NT2/D1 (cell line): ENCODE measurements around the gene SIK3.

ENCODE experiments used
- DNase-seq: peaks from one replicate; pipeline ENCODE4 v3.0.0-alpha.2; 2011; ENCODE audit warnings: low read depth, low spot score
- H3K27me3 ChIP-seq: 2 replicates; pipeline ENCODE4 v1.6.0; 2011; ENCODE audit warnings: mild to moderate bottlenecking; ENCODE audit not compliant: insufficient read length, insufficient read depth
- H3K36me3 ChIP-seq: 2 replicates; pipeline ENCODE4 v1.6.1; 2011; ENCODE audit warnings: mild to moderate bottlenecking, low read length, mixed read lengths; ENCODE audit not compliant: insufficient read depth, insufficient read length
- H3K4me1 ChIP-seq: 2 replicates; pipeline ENCODE4 v1.5.1; 2011; ENCODE audit not compliant: insufficient read depth, insufficient read length
- H3K4me3 ChIP-seq: 2 replicates; pipeline ENCODE4 v1.5.1; 2011; ENCODE audit warnings: low read depth; ENCODE audit not compliant: insufficient read length
- H3K9ac ChIP-seq: 2 replicates; pipeline ENCODE4 v1.6.0; 2011; ENCODE audit warnings: low read depth; ENCODE audit not compliant: insufficient read length
- H3K9me3 ChIP-seq: 2 replicates; pipeline ENCODE4 v1.5.1; 2011; ENCODE audit warnings: mild to moderate bottlenecking, low read length; ENCODE audit not compliant: insufficient read depth
- SUZ12 ChIP-seq: IDR thresholded peaks from 2 replicates; pipeline ENCODE4 v1.6.1; 2011; ENCODE audit not compliant: insufficient read length, insufficient read depth; ENCODE audit errors: extremely low read depth
- YY1 ChIP-seq: IDR thresholded peaks from 2 replicates; pipeline ENCODE4 v1.6.1; 2011; ENCODE audit not compliant: insufficient read length, insufficient read depth
- ZNF274 ChIP-seq: IDR thresholded peaks from 2 replicates; pipeline ENCODE4 v1.6.1; 2011; ENCODE audit warnings: mild to moderate bottlenecking, low read depth, low read length

The SIK3 gene

GRCh38 chr11:116936754-116937446 is 161.3 kb downstream of the SIK3 start:
- no peak overlapping the region for H3K4me3 ChIP-seq
- H3K9ac ChIP-seq: no peak overlapping the region
- DNase-seq: no peak
- no peaks in the 10 kb centered on the region for H3K4me1 ChIP-seq
- H3K9me3 ChIP-seq: no peaks in the 10 kb centered on the region; the same call in 1 of the 2 replicates
- peaks cover 8% of the 10 kb centered on the region for H3K36me3 ChIP-seq
- no peak for TF ChIP-seq ZNF274
- TF ChIP-seq YY1: no peak
- TF ChIP-seq SUZ12: no peak
- H3K27me3 ChIP-seq: no peaks in the 10 kb centered on the region

DNA sequence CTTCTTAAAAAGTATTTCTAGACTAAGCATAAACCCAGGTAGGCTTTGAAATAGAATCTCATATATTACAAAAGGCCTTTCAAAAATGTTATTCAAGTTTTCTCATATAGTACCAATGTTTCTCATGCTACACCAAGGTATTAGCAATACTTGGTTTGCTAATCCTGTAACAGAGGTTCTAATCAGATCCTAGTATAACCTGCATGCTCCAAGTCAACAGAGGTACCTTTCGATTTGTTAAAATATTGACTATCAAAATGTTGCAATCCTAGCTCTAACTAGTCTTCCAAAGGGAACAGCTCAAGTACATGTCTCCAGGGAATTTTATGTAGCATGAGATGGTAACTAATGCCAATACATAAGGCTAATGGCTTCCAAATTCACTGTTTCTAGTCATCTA is 162.7 kb downstream of the SIK3 start:
- H3K4me3 ChIP-seq: no peak overlapping the region
- no peaks in the 10 kb centered on the region for H3K27me3 ChIP-seq
- H3K9ac ChIP-seq: no peak overlapping the region
- peaks cover 8% of the 10 kb centered on the region for H3K36me3 ChIP-seq
- no peak for DNase-seq
- H3K4me1 ChIP-seq: peaks cover under 1% of the 10 kb centered on the region
- no peak for TF ChIP-seq YY1
- TF ChIP-seq ZNF274: no peak
- TF ChIP-seq SUZ12: no peak
- no peaks in the 10 kb centered on the region; the same call in 1 of the 2 replicates for H3K9me3 ChIP-seq

DNA sequence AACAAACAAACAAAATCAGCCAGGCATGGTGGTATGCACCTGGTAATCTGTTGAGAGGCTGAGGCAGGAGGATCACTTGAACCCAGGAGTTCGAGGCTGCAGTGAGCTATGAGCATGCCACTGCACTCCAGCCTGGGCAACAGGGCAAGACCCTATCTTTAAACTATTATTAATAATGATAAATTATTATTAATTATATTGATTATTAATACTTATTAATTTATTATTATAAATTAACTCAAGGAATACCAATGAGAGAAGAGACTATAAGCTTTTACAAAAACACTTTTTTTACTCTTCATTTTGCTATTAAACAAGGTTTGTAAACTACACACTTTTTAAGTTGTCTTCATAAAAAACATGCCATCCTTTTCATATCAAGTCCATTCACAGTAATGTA is 163.1 kb downstream of the SIK3 start:
- no peak overlapping the region for H3K4me3 ChIP-seq
- H3K9me3 ChIP-seq: no peaks in the 10 kb centered on the region; the same call in 1 of the 2 replicates
- peaks cover 3% of the 10 kb centered on the region for H3K4me1 ChIP-seq
- DNase-seq: no peak
- TF ChIP-seq YY1 (no peak), SUZ12 (no peak), ZNF274 (no peak)
- H3K27me3 ChIP-seq: no peaks in the 10 kb centered on the region
- H3K36me3 ChIP-seq: peaks cover 8% of the 10 kb centered on the region
- no peak overlapping the region for H3K9ac ChIP-seq

DNA sequence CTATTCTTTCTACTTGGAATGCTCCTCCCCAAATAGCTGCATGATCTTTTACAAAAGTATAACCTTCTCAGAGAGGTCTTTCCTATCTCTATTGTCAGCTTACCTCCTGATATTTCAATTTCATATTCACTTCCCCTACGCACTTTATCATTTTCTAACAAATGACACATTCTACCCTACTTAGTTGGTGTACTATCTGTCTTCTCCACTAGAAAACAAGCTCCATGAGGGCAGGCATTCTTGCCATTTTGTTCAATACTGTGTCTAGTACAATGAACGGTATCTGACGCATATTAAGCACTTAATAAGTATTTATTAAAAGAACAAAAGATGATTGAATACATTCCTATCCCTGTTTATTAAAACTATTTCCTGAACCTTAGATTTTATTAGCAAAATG is 164.3 kb downstream of the SIK3 start:
- TF ChIP-seq YY1 (no peak), SUZ12 (no peak), ZNF274 (no peak)
- no peak for DNase-seq
- Histone ChIP-seq H3K9me3 (no peaks in the 10 kb centered on the region; the same call in 1 of the 2 replicates), H3K4me1 (peaks cover 3% of the 10 kb centered on the region), H3K9ac (no peak overlapping the region), H3K36me3 (peaks cover 8% of the 10 kb centered on the region), H3K27me3 (no peaks in the 10 kb centered on the region), H3K4me3 (no peak overlapping the region)

GRCh38 chr11:116932181-116932580 is 166.0 kb downstream of the SIK3 start:
- Histone ChIP-seq H3K4me1 (peaks cover 3% of the 10 kb centered on the region), H3K36me3 (peaks cover 8% of the 10 kb centered on the region), H3K9ac (no peak overlapping the region), H3K4me3 (no peak overlapping the region), H3K27me3 (no peaks in the 10 kb centered on the region), H3K9me3 (no peaks in the 10 kb centered on the region; the same call in 1 of the 2 replicates)
- TF ChIP-seq ZNF274 (no peak), SUZ12 (no peak), YY1 (no peak)
- DNase-seq: no peak

- Histone ChIP-seq H3K27me3 (no peaks in the 10 kb centered on the region), H3K4me1 (peaks cover 3% of the 10 kb centered on the region), H3K36me3 (peaks cover 11% of the 10 kb centered on the region), H3K9me3 (no peaks in the 10 kb centered on the region; the same call in 1 of the 2 replicates), H3K9ac (no peak overlapping the region), H3K4me3 (no peak overlapping the region)
- no peak for DNase-seq
- TF ChIP-seq YY1: no peak
- TF ChIP-seq SUZ12: no peak
Observed at GRCh38 chr11:116931206-116931953, 166.8 kb downstream of the SIK3 start.

DNA sequence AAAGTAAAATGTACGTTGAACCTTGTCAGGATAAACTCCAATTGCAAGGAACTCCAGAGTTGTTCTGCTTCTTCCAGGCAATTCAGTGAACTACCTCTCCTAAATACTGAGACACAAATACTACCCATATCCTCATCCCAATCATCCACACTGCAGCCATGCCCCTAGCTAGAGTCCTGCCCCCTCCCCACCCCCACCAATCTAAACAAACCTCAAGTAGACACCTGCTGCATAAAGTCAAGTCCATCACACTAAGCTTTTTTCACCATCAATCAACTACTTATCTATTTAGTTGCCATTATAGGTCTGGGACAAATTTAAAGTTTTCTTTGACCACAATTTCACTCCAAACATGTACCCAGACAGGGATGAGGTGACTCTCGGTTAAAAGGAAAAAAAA is 167.6 kb downstream of the SIK3 start:
- H3K27me3 ChIP-seq: no peaks in the 10 kb centered on the region
- no peak for DNase-seq
- H3K9ac ChIP-seq: no peak overlapping the region
- H3K4me3 ChIP-seq: no peak overlapping the region
- H3K9me3 ChIP-seq: no peaks in the 10 kb centered on the region; the same call in 1 of the 2 replicates
- H3K36me3 ChIP-seq: peaks cover 18% of the 10 kb centered on the region
- TF ChIP-seq YY1 (no peak), SUZ12 (no peak), ZNF274 (no peak)
- H3K4me1 ChIP-seq: peaks cover 3% of the 10 kb centered on the region
